GM21526 (cell line): ENCODE measurements around the gene ST7.

Source experiments
- ATAC-seq: cut with Tn5 transposase; IDR thresholded peaks from one replicate; pipeline ENCODE4 v1.9.1; 2021; ENCODE audit warnings: moderate library complexity; ENCODE audit not compliant: unreplicated experiment, low FRiP score

ST7 gene

GRCh38 chr7:117172283-117172682 lies 219.0 kb downstream of the ST7 start:
- ATAC-seq = no peak

DNA sequence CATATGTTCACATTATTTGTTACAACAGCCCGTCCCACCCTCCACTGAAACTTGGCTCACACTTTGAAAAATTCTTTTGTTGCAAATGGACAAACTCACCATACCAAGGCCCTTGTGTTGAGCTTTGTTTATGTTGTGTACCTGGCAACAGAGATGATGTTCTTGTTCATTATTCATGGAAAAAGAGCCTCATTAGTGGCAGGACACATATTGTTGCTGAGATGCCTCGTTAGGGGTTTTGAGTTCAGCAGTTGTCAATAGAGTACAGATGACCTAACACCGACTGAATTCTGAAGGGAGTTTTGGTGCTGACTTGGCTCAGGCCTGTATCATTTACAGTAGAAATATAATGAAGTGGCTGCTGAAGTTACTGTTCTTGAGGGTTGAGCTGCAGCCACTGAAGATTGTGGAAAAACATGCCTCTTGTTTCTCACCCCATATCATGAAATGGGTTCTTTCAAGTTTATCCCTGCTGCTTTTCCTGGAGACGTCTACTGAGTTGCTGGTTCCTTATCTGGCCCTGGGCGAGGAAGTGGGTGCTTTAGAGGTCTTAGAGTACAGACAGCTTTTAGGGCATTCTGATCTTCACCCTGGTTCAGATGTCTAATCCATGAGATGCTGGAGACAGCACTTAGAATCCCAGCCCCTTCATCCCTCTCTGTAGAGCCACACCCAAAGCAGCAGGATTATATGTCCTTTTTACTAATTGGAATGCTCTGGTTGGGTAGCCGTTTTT lies 219.9 kb downstream of the ST7 start:
- ATAC-seq = no peak

DNA sequence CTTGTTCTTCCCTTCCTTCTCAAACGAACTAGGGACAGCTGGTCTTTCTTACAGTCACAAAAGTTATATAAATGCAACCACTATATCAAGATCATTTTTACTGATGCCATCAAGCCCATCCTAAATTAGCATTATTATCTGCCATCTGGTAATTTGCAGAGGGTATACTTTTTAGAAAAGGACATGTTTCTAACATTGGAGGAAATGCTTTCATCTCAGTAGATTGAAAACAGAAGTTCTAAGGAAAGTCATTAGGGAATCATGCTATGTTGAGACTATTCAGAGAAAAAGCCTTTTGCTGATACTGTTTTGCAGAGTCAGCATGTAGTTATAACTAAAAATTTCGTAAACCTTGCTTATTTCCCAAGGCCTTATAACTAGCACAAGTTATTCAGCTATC lies 222.9 kb downstream of the ST7 start:
- no peak for ATAC-seq

DNA sequence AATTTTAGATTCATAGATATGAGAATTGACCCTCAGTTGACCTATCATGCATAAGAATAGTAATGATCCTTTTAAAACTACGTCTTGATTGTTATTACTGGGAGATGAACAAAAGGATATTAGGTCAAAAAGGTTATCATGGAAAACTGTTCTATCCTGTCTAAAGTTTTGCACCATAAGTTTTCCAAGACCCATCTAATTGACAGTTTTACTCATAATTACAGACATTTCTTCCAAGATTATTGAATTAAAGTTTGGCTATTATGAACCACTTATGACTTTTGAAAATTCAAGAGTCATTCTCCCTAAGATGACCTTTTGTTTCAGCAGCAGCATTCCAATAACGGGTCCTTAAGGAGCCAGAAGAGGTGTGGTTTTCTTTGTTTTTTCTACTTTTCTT lies 225.3 kb downstream of the ST7 start:
- ATAC-seq = no peak

DNA sequence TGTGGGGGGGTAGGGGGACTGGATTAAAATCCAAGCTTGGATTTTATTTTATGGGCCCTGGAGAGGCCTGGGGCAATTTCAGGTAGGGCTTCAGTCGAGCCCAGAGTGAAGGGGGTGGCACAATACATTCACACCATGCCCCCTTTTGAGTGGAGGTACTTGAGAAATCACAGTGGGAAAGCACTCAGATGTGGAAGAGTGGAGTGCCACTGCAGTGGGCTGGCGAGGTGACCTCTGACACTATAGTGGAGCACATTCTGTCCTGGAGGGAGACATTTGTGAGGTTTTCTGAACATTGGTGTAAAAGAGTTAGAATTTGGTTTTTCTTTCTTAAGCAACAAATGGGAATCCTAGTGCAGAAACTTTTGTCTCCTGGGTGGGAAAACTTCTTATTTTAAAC lies 226.4 kb downstream of the ST7 start:
- no peak for ATAC-seq

DNA sequence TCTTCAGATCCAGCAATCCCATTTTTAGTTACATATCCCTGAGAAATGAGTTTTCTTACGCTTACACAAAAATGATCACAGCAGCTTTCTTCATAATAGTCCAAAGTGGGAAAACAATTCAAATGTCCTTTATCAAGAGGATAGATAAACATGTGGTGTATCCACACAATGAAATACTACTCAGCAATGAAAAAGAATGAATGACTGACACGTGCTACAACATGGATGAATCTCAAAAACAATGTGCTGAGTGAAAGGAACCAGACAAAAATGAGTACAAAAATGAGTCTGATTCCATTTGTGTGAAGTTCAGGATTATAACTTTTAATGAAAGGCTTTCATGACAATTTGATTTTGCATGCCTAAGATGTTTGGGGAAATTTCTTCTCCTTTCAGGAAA lies 230.4 kb downstream of the ST7 start:
- no peak for ATAC-seq

- no peak for ATAC-seq
Observed at GRCh38 chr7:117184367-117184766, 231.1 kb downstream of the ST7 start.

- ATAC-seq = no peak
Observed at GRCh38 chr7:117185124-117185523, 231.8 kb downstream of the ST7 start.

- ATAC-seq = no peak
Observed at GRCh38 chr7:117186218-117187010, 233.1 kb downstream of the ST7 start.

DNA sequence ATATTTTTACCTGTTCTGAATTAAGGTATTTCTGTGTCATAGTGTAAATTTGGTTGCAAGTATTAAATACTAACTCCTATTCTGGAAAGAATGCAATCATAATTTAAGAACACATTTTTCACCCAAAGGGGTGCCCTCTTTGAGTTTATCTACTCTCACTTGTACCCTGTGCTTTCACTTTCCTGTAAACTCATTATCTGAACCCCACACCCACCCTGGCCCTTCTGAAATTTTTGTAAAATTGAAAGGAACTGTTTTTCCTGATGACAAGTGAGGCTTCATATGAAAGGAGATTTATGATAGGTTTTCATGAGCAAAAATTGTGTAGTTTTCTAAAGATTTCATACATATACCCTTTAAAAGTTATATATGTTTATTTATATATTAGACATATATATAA lies 235.1 kb downstream of the ST7 start:
- ATAC-seq = no peak

GRCh38 chr7:117188949-117189592 lies 235.8 kb downstream of the ST7 start:
- ATAC-seq = no peak

GRCh38 chr7:117190104-117190503 lies 236.8 kb downstream of the ST7 start:
- no peak for ATAC-seq

GRCh38 chr7:117190746-117191435 lies 237.6 kb downstream of the ST7 start:
- no peak for ATAC-seq

GRCh38 chr7:117192108-117192507 lies 238.8 kb downstream of the ST7 start:
- ATAC-seq = no peak

GRCh38 chr7:117193564-117193963 lies 240.3 kb downstream of the ST7 start:
- no peak for ATAC-seq

- no peak for ATAC-seq
Observed at GRCh38 chr7:117194445-117194844, 241.1 kb downstream of the ST7 start.

DNA sequence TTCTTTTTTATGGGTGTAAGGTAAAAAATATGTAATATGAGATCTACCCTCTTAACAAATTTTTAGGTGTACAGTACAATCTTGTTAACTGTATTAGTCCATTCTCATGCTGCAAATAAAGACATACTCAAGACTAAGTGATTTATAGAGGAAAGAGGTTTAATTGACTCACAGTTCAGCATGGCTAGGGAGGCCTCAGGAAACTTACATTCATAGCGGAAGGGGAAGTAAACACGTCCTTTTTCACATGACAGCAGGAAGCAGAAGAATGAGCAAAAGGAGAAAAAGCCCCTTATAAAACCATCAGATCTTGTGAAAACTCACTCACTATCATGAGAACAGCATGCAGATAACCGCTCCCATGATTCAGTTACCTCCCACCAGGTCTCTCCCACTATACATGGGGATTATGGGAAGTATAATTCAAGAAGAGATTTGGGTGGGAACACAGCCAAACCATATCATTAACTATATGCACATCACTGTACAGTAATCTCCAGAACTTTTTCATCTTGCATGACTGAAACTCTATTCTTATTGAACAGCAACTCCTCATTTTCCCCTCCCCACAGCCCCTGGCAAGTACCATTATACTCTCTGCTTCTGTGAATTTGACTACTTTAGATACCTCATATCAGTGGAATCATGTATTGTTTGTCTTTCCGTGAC lies 242.2 kb downstream of the ST7 start:
- ATAC-seq = no peak

GRCh38 chr7:117200132-117200531 lies 246.8 kb downstream of the ST7 start:
- ATAC-seq = no peak

GRCh38 chr7:117200786-117201458 lies 247.6 kb downstream of the ST7 start:
- ATAC-seq = no peak

DNA sequence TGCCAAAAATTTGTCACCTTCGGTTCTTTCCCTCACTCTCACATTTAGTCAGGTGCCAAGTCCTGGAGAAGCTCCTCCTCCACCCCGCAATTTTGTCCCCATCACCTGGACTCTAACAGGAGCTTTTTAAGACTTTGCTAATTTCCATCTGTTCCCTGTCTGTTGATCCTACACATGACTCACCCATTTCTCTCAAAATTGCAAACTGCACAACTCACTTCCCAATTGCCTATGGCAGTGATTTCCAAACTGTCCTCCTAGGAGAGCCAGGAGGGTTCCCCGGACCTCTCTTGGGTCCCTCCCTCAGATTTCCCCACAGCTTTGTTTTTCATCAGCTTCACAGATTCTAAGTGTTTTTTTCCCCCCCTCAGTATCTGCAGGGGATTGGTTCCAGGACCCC lies 249.2 kb downstream of the ST7 start:
- no peak for ATAC-seq
